Globus pallidus (tissue), 1 donor: ENCODE data around the gene TBC1D19.

Experiments
- DNase-seq: peaks from one replicate; pipeline ENCODE4 v3.0.0-alpha.2; 2015; ENCODE audit warnings: low spot score

The TBC1D19 gene

GRCh38 chr4:26736621-26737020, 152.7 kb downstream of the TBC1D19 start:
- no peak for DNase-seq

GRCh38 chr4:26737385-26737784, 153.5 kb downstream of the TBC1D19 start:
- DNase-seq = no peak

- peak; percentile 31 for DNase-seq
Observed at GRCh38 chr4:26741491-26741871, 157.6 kb downstream of the TBC1D19 start.

GRCh38 chr4:26746802-26747213, 162.9 kb downstream of the TBC1D19 start:
- DNase-seq = no peak

- DNase-seq = no peak
Observed at GRCh38 chr4:26748811-26749210, 164.9 kb downstream of the TBC1D19 start.

GRCh38 chr4:26749867-26750266, 166.0 kb downstream of the TBC1D19 start:
- DNase-seq = no peak

GRCh38 chr4:26751004-26751403, 167.1 kb downstream of the TBC1D19 start:
- no peak for DNase-seq

GRCh38 chr4:26751838-26752237, 168.0 kb downstream of the TBC1D19 start:
- DNase-seq = no peak

GRCh38 chr4:26753187-26753586, 169.3 kb downstream of the TBC1D19 start:
- DNase-seq = no peak

- no peak for DNase-seq
Observed at GRCh38 chr4:26753617-26754016, 169.7 kb downstream of the TBC1D19 start.

- no peak for DNase-seq
Observed at GRCh38 chr4:26757751-26758150, 173.9 kb downstream of the TBC1D19 start.

GRCh38 chr4:26758899-26759298, 175.0 kb downstream of the TBC1D19 start:
- no peak for DNase-seq

- DNase-seq = no peak
Observed at GRCh38 chr4:26762650-26763049, 178.8 kb downstream of the TBC1D19 start.

GRCh38 chr4:26763063-26763462, 179.2 kb downstream of the TBC1D19 start:
- DNase-seq = no peak

GRCh38 chr4:26763648-26764047, 179.8 kb downstream of the TBC1D19 start:
- no peak for DNase-seq

- no peak for DNase-seq
Observed at GRCh38 chr4:26764231-26764630, 180.3 kb downstream of the TBC1D19 start.

- DNase-seq = no peak
Observed at GRCh38 chr4:26765515-26765914, 181.6 kb downstream of the TBC1D19 start.

- DNase-seq = no peak
Observed at GRCh38 chr4:26766141-26766540, 182.3 kb downstream of the TBC1D19 start.

- DNase-seq = no peak
Observed at GRCh38 chr4:26772096-26772873, 188.4 kb downstream of the TBC1D19 start.

GRCh38 chr4:26779224-26779623, 195.3 kb downstream of the TBC1D19 start:
- DNase-seq = no peak

GRCh38 chr4:26779674-26780073, 195.8 kb downstream of the TBC1D19 start:
- DNase-seq = no peak

GRCh38 chr4:26780539-26780938, 196.7 kb downstream of the TBC1D19 start:
- no peak for DNase-seq

GRCh38 chr4:26782168-26782829, 198.4 kb downstream of the TBC1D19 start:
- no peak for DNase-seq

GRCh38 chr4:26782830-26783202, 198.9 kb downstream of the TBC1D19 start:
- no peak for DNase-seq
